ENCODE data around the gene STKLD1.

DNA sequence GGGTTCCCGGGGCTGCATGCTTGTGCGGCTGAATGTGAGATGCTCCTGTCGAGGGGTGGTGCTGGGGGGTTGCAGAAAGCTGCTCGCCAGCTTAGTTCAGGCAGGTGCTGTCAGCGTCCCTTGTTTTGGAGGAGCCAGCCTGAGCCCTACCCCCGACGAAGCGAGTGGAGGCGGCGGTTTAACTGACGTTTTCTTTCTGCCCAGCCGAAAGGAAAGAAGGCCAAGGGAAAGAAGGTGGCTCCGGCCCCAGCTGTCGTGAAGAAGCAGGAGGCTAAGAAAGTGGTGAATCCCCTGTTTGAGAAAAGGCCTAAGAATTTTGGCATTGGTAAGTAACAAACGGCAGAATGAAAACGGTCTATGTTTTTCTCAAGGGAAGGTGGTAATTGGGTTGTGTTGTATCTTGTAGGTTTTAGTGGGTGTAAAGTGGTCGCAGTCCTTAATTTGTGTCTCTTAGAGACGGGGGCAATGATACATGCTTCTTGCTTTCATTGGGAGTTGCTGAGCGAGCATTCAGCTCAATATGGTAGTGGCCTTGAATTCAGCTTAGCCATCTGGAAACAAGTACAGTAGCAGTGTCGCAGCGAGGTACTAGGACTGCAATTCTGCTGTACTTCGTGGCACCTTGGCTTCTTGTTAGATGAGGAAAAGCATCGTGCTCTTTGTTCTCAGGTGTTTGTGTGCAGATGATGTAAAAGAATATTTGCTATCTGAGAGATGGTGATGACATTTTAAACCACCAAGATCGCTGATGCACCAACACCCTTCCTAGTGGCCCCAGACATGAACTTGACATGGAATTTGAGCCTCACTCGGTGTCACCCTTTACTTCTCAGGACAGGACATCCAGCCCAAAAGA, 27.2 kb upstream of the STKLD1 start:
- no peak for TF ChIP-seq CTCF (conservative IDR thresholded peaks at IDR 0.05 in 1 of 2, IDR thresholded peaks at IDR 0.05 in 1 of 2; ENCODE audit: extremely low read depth in 1 of 2, insufficient read depth in 1 of 2, low read depth in 1 of 2, low read length in 2 of 2)
- TF ChIP-seq EZH2 (IDR thresholded peaks at IDR 0.05; ENCODE audit: borderline replicate concordance, low read length), result no peak

All from mammary epithelial cell (primary cell).